HEK293 (cell line): ENCODE data around the gene IGSF9B.
A peak's percentile ranks its signal among the peaks of the same experiment; 100 is the strongest.

Experiments
- BCL11A ChIP-seq: fragments of 450-650 bp; formaldehyde crosslinking; IDR thresholded peaks from 2 replicates; pipeline ENCODE4 v1.5.1; 2016; ENCODE audit warnings: low read depth, missing biosample characterization, missing genetic modification characterization
- GLI2 ChIP-seq: fragments of 450-650 bp; formaldehyde crosslinking; IDR thresholded peaks from 2 replicates; pipeline ENCODE4; 2017; ENCODE audit warnings: missing biosample characterization, missing genetic modification characterization, low read depth, borderline replicate concordance
- KLF7 ChIP-seq: fragments of 450-650 bp; formaldehyde crosslinking; IDR thresholded peaks from 2 replicates; pipeline ENCODE4 v1.5.1; 2016; ENCODE audit warnings: missing biosample characterization, missing genetic modification characterization, borderline replicate concordance
- PRDM6 ChIP-seq: fragments of 450-650 bp; formaldehyde crosslinking; IDR thresholded peaks from 2 replicates; pipeline ENCODE4 v1.5.1; 2017; ENCODE audit warnings: missing biosample characterization, missing genetic modification characterization
- SCRT1 ChIP-seq: fragments of 450-650 bp; formaldehyde crosslinking; IDR thresholded peaks from 2 replicates; pipeline ENCODE4 v1.5.1; 2016; ENCODE audit warnings: missing biosample characterization, missing genetic modification characterization, borderline replicate concordance
- SETDB1 ChIP-seq: IDR thresholded peaks from one replicate; pipeline ENCODE4 v1.6.1; 2017; ENCODE audit warnings: mild to moderate bottlenecking, low read length, moderate library complexity, mixed read lengths; ENCODE audit not compliant: insufficient read length
- ZBTB48 ChIP-seq: fragments of 450-650 bp; formaldehyde crosslinking; IDR thresholded peaks from 2 replicates; pipeline ENCODE4 v1.5.1; 2016; ENCODE audit warnings: missing biosample characterization, missing genetic modification characterization
- ZEB2 ChIP-seq: fragments of 450-650 bp; formaldehyde crosslinking; IDR thresholded peaks from 2 replicates; pipeline ENCODE4 v1.5.1; 2016; ENCODE audit warnings: missing biosample characterization, missing genetic modification characterization
- ZNF132 ChIP-seq: fragments of 450-650 bp; formaldehyde crosslinking; IDR thresholded peaks from 2 replicates; pipeline ENCODE4 v1.5.1; 2017; ENCODE audit warnings: missing biosample characterization, missing genetic modification characterization, borderline replicate concordance
- ZNF155 ChIP-seq: fragments of 450-650 bp; formaldehyde crosslinking; IDR thresholded peaks from 2 replicates; pipeline ENCODE4 v1.5.1; 2016; ENCODE audit warnings: missing biosample characterization, missing genetic modification characterization
- ZNF274 ChIP-seq, 2 experiments: fragments of 200-500 bp in 1 of 2; fragments of 450-650 bp in 1 of 2; sonication (Bioruptor generic) in 1 of 2; formaldehyde crosslinking in 1 of 2; IDR thresholded peaks; 2 replicates each; pipeline versions ENCODE4 v1.5.1 to v1.6.1; 2014 to 2016; ENCODE audit warnings: borderline replicate concordance in 1 of 2, inconsistent platforms in 1 of 2, low read length in 1 of 2, missing biosample characterization in 1 of 2, missing genetic modification characterization in 1 of 2
- ZNF37A ChIP-seq: fragments of 450-650 bp; IDR thresholded peaks from 2 replicates; pipeline ENCODE4 v1.5.1; 2018; ENCODE audit warnings: missing biosample characterization, missing genetic modification characterization
- ZNF433 ChIP-seq: fragments of 450-650 bp; formaldehyde crosslinking; IDR thresholded peaks from 2 replicates; pipeline ENCODE4 v1.5.1; 2016; ENCODE audit warnings: missing biosample characterization, missing genetic modification characterization, low read depth
- ZNF488 ChIP-seq: fragments of 450-650 bp; formaldehyde crosslinking; IDR thresholded peaks from 2 replicates; pipeline ENCODE4 v1.5.1; 2016; ENCODE audit warnings: missing biosample characterization, missing genetic modification characterization
- ZNF518A ChIP-seq: fragments of 450-650 bp; formaldehyde crosslinking; conservative IDR thresholded peaks from 2 replicates; pipeline ENCODE4 v1.5.1; 2016; ENCODE audit warnings: low read depth, missing biosample characterization, missing genetic modification characterization
- ZNF571 ChIP-seq: fragments of 450-650 bp; formaldehyde crosslinking; IDR thresholded peaks from 2 replicates; pipeline ENCODE4 v1.5.0; 2017; ENCODE audit warnings: missing biosample characterization, missing genetic modification characterization
- ZNF629 ChIP-seq: fragments of 450-650 bp; formaldehyde crosslinking; IDR thresholded peaks from 2 replicates; pipeline ENCODE4 v1.5.1; 2017; ENCODE audit warnings: missing biosample characterization, missing genetic modification characterization
- ZNF707 ChIP-seq: fragments of 450-650 bp; formaldehyde crosslinking; IDR thresholded peaks from 2 replicates; pipeline ENCODE4 v1.5.1; 2016; ENCODE audit warnings: missing biosample characterization, missing genetic modification characterization
- ZNF76 ChIP-seq: fragments of 450-650 bp; formaldehyde crosslinking; IDR thresholded peaks from 2 replicates; pipeline ENCODE4; 2016; ENCODE audit warnings: low read depth, missing biosample characterization, missing genetic modification characterization, borderline replicate concordance
- ZSCAN16 ChIP-seq: fragments of 450-650 bp; formaldehyde crosslinking; IDR thresholded peaks from 2 replicates; pipeline ENCODE4 v1.5.1; 2016; ENCODE audit warnings: missing biosample characterization, missing genetic modification characterization
- TF ChIP-seq, protein P1 (sequence below): fragments of 450-650 bp; formaldehyde crosslinking; optimal IDR thresholded peaks from 2 replicates; pipeline ENCODE3; 2016; ENCODE audit warnings: missing biosample characterization, mild to moderate bottlenecking, missing genetic modification characterization
- TF ChIP-seq, protein P2 (sequence below): fragments of 450-650 bp; formaldehyde crosslinking; IDR thresholded peaks from 2 replicates; pipeline ENCODE4 v1.5.1; 2016; ENCODE audit warnings: missing biosample characterization, missing genetic modification characterization, borderline replicate concordance

IGSF9B gene

GRCh38 chr11:133951327-133952198, 5.2 kb downstream of the IGSF9B start (continued):
- no peak for TF ChIP-seq ZNF518A (tag by site-specific recombination)
- TF ChIP-seq ZNF132 (tag by site-specific recombination): no peak
- TF ChIP-seq ZNF37A (tag by site-specific recombination): no peak
- TF ChIP-seq SETDB1: no peak
- no peak for TF ChIP-seq ZBTB48 (tag by site-specific recombination)
- TF ChIP-seq ZNF488: no peak
- no peak for TF ChIP-seq PRDM6 (tag by site-specific recombination)
- peak; percentile 18; the same call in 1 of the 2 replicates for TF ChIP-seq ZEB2 (tag by site-specific recombination)
- no peak for TF ChIP-seq ZSCAN16 (tag by site-specific recombination)
- no peak for TF ChIP-seq ZNF274 (IDR thresholded peaks at IDR 0.05; ENCODE audit: low read length)
- TF ChIP-seq ZNF274 (tag by site-specific recombination; IDR thresholded peaks at IDR 0.05; ENCODE audit: borderline replicate concordance): no peak
- no peak for TF ChIP-seq GLI2 (tag by site-specific recombination)
- TF ChIP-seq SCRT1 (tag by site-specific recombination): no peak
- TF ChIP-seq, protein P1, sequence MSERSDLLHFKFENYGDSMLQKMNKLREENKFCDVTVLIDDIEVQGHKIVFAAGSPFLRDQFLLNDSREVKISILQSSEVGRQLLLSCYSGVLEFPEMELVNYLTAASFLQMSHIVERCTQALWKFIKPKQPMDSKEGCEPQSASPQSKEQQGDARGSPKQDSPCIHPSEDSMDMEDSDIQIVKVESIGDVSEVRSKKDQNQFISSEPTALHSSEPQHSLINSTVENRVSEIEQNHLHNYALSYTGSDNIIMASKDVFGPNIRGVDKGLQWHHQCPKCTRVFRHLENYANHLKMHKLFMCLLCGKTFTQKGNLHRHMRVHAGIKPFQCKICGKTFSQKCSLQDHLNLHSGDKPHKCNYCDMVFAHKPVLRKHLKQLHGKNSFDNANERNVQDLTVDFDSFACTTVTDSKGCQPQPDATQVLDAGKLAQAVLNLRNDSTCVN (tag by site-specific recombination): peak; percentile 39
- no peak for TF ChIP-seq ZNF155 (tag by site-specific recombination)
- no peak for TF ChIP-seq ZNF707 (tag by site-specific recombination)
- TF ChIP-seq BCL11A (tag by site-specific recombination): no peak
- TF ChIP-seq ZNF433: no peak
- no peak for TF ChIP-seq ZNF76 (tag by site-specific recombination)
- TF ChIP-seq ZNF629 (tag by site-specific recombination): no peak
- TF ChIP-seq ZNF571 (tag by site-specific recombination): no peak
- TF ChIP-seq KLF7: no peak
- TF ChIP-seq, protein P2, sequence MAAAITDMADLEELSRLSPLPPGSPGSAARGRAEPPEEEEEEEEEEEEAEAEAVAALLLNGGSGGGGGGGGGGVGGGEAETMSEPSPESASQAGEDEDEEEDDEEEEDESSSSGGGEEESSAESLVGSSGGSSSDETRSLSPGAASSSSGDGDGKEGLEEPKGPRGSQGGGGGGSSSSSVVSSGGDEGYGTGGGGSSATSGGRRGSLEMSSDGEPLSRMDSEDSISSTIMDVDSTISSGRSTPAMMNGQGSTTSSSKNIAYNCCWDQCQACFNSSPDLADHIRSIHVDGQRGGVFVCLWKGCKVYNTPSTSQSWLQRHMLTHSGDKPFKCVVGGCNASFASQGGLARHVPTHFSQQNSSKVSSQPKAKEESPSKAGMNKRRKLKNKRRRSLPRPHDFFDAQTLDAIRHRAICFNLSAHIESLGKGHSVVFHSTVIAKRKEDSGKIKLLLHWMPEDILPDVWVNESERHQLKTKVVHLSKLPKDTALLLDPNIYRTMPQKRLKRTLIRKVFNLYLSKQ (tag by site-specific recombination): no peak
